Small intestine (tissue), 7 donors: Measurements from ENCODE around the gene LRMDA. TPM values are rescaled to one million over a fixed set of nuclear protein-coding genes. Genes with fewer than 3 reads are reported as not detected.

Experiments used
- DNase-seq, 2 donors: peaks; one replicate each; pipeline versions ENCODE4 v3.0.0 to v3.0.0-alpha.2; 2013
- FAIRE-seq: peaks from 2 replicates; lab custom pipeline; 2012; peaks lifted over from hg19 to GRCh38; lab: Jason Lieb, UNC
- H3K27ac ChIP-seq, 3 donors: one replicate each; pipeline ENCODE4 v1.5.1; 2013; ENCODE audit warnings: low read length in 2 of 3, mild to moderate bottlenecking in 2 of 3, control low read depth in 1 of 3, inconsistent platforms in 1 of 3, low read depth in 1 of 3, moderate library complexity in 1 of 3
- H3K27me3 ChIP-seq, 3 donors: one replicate each; pipeline ENCODE4 v1.6.1; 2013; ENCODE audit warnings: low read length in 3 of 3, inconsistent platforms in 1 of 3; ENCODE audit not compliant: control insufficient read depth in 3 of 3, insufficient read depth in 3 of 3
- H3K36me3 ChIP-seq, 3 donors: one replicate each; pipeline ENCODE4 v1.6.1; 2013; ENCODE audit warnings: low read length in 3 of 3, inconsistent platforms in 1 of 3, low read depth in 1 of 3, mild to moderate bottlenecking in 1 of 3, moderate library complexity in 1 of 3; ENCODE audit not compliant: control insufficient read depth in 3 of 3, insufficient read depth in 2 of 3
- H3K4me1 ChIP-seq, 3 donors: one replicate each; pipeline ENCODE4 v1.6.1; 2013; ENCODE audit warnings: low read length in 2 of 3, inconsistent platforms in 1 of 3, low read depth in 1 of 3, mild to moderate bottlenecking in 1 of 3, moderate library complexity in 1 of 3; ENCODE audit not compliant: control insufficient read depth in 3 of 3, insufficient read depth in 2 of 3
- H3K4me3 ChIP-seq, 3 donors: one replicate each; pipeline ENCODE4 v1.5.1; 2013; ENCODE audit warnings: low read length in 3 of 3, control low read depth in 1 of 3, inconsistent platforms in 1 of 3, low read depth in 1 of 3, mild to moderate bottlenecking in 1 of 3, moderate library complexity in 1 of 3
- H3K9me3 ChIP-seq, 2 donors: one replicate each; pipeline ENCODE4 v1.6.1; 2013; ENCODE audit warnings: low read depth in 1 of 2, low read length in 1 of 2; ENCODE audit not compliant: control insufficient read depth in 2 of 2, insufficient read depth in 1 of 2
- WGBS, 3 donors: extraction: QIAGEN DNeasy Blood & Tissue Kit; methylation state at CpG; one replicate each; pipeline ENCODE4 v1.1.7; 2013; 5-methylcytosine and 5-hydroxymethylcytosine counted together
- polyA plus RNA-seq, 4 donors: library from polyadenylated mRNA; stranded (reverse) in 3 of 4; unstranded in 1 of 4; fragments of 200-250 nt in 3 of 4; fragments of 120-200 nt in 1 of 4; gene quantifications; one replicate each; pipeline versions ENCODE4 v1.2.1 to v1.2.3, GENCODE V29; 2013
- donor health status: healthy with polysubstance abuse.
- donor health status: control.
- donor health status: control.
- donor health status: Bipolar disorder and iron deficiency.
- donor health status: healthy.

LRMDA gene
- polyA plus RNA-seq, 4 donors, result 5.6 to 16.2 (median 6.0) TPM; not detected in 1

- Histone ChIP-seq H3K27me3 (no peaks in the 10 kb centered on the region), H3K36me3 (no peaks in the 10 kb centered on the region), H3K4me1 (no peaks in the 10 kb centered on the region), H3K9me3 (no peaks in the 10 kb centered on the region), H3K27ac (no peak overlapping the region), H3K4me3 (no peak overlapping the region)
- FAIRE-seq, result no peak
- DNase-seq, result no peak
- 83 to 94% (median 85%) methylated on average over 4 of the region's 4 CpGs for WGBS, 3 donors
These were observed 569.6 kb downstream of the LRMDA start for GRCh38 chr10:76001019-76001418.

DNA sequence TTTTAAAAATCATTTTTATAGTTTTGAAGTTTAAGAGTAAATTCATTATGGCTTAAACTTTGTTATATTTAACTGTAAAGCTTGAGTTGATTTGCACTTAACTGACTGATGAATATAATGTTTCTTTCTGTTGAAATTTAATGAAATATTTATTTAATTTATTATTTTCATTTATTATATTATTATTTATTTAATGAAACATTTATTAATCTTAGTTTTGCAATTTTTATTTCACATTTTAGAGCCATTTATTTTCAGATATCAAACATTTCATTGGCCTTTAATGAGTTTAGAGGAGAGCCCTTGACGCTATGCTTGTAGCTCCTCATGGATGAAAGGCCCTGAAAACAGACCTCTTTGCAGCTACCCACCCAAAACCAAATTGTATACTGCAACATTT is 570.0 kb downstream of the LRMDA start:
- no peaks in the 10 kb centered on the region for H3K4me1 ChIP-seq
- WGBS, 3 donors, result 86 to 97% (median 96%) methylated on average over 1 of the region's 1 CpG
- no peak for DNase-seq
- H3K36me3 ChIP-seq, result no peaks in the 10 kb centered on the region
- no peaks in the 10 kb centered on the region for H3K27me3 ChIP-seq
- H3K4me3 ChIP-seq, result no peak overlapping the region
- no peak for FAIRE-seq
- no peak overlapping the region for H3K27ac ChIP-seq
- no peaks in the 10 kb centered on the region for H3K9me3 ChIP-seq

DNA sequence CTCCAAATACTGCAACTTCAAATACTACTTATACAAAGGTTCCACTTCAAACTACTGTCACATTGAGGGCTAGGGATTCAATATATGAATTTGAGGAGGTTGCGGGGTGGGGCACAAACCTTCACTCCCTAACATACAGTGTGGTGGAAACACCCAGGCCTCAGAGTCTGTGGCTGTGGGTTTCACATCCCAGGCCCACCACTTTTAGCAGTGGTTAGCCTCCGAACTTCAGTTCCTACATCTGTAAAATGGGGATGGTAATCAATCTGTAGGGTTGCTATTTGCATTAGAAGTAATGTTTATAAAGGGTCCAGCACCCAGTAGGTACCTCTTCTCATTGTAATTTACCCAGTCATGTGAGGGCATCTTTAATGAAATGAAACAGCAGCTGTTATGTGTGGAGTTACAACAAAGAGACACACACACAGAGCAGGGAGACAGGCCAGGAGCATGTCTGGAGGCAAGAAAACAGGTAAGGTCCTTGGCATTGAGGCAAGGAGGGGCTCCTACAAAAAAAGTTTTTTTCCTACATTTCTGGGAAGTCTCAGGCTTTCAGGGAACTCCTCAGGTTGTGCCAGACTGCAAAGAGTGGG is 570.9 kb downstream of the LRMDA start:
- no peak for FAIRE-seq
- 52 to 85% (median 72%) methylated on average over 2 of the region's 2 CpGs for WGBS, 3 donors

DNA sequence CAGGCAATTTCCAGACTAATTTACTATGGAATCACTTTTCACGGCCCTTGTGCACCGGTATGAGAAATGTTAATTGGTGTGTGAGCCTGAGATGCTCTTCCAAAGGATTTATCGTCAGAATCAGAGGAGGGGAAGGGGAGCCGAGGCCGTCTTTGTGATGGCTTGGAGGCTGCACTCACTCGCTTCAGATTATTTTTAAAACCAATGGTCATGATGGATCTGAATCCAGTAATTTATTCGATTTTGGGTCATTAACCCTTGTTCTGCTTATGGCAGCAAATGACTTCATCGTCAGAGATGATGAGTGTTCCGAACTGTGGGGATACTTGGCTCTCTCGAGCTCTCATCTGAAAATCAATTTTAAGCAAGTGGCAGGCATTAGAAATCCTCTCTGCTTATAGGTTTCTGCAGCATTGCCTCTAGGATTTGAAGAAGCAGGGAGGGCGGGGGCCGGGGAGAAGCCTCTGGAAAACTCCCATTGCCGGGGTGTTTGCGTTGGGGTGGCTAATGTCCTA is 576.3 kb downstream of the LRMDA start:
- DNase-seq (no peak), FAIRE-seq (no peak)
- H3K27me3 ChIP-seq, result peaks cover 0 to 3% (median 0%) of the 10 kb centered on the region in 3 donors
- H3K4me3 ChIP-seq, result no peak overlapping the region
- no peaks in the 10 kb centered on the region for H3K9me3 ChIP-seq
- 90 to 92% (median 91%) methylated on average over 14 of the region's 14 CpGs for WGBS, 3 donors
- H3K27ac ChIP-seq, result no peak overlapping the region
- no peaks in the 10 kb centered on the region for H3K4me1 ChIP-seq
- no peaks in the 10 kb centered on the region for H3K36me3 ChIP-seq

More for the DNA sequence above, 570.9 kb downstream of the LRMDA start:
- Histone ChIP-seq H3K4me1 (no peaks in the 10 kb centered on the region), H3K27ac (no peak overlapping the region), H3K9me3 (no peaks in the 10 kb centered on the region), H3K36me3 (no peaks in the 10 kb centered on the region), H3K27me3 (peaks cover 0 to 3% (median 0%) of the 10 kb centered on the region in 3 donors), H3K4me3 (no peak overlapping the region)
- no peak for DNase-seq

DNA sequence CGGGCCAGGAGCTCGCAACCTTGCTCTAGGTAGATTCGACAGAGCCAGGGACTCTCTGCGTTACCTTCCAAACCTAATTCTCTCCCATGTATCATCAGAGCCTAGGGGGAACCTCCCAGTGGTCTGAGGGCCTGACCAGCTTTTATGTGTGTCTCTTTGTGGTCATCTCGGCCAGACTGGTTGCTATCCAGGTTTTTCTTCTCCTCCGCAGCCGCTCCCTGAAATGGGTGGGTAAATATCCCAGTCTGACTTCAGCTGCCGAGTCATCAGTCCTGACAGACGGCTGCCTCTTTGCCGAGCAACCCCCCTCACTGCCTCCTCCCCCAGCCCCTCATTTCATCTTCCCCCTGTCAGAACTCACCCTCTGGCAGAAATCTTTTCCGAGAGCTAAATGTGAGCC is 578.1 kb downstream of the LRMDA start:
- WGBS, 3 donors, result 88 to 90% (median 90%) methylated on average over 11 of the region's 11 CpGs
- Histone ChIP-seq H3K4me1 (no peaks in the 10 kb centered on the region), H3K27me3 (peaks cover 0 to 3% (median 0%) of the 10 kb centered on the region in 3 donors), H3K27ac (no peak overlapping the region), H3K36me3 (no peaks in the 10 kb centered on the region), H3K9me3 (no peaks in the 10 kb centered on the region), H3K4me3 (no peak overlapping the region)
- DNase-seq (no peak), FAIRE-seq (no peak)

- WGBS, 3 donors, result 80 to 90% (median 84%) methylated on average over 3 of the region's 3 CpGs
- no peak for FAIRE-seq
These were observed 579.3 kb downstream of the LRMDA start for GRCh38 chr10:76010703-76011102.

GRCh38 chr10:76012716-76013327 is 581.4 kb downstream of the LRMDA start:
- FAIRE-seq (no peak), DNase-seq (no peak)
- Histone ChIP-seq H3K27me3 (no peaks in the 10 kb centered on the region), H3K9me3 (no peaks in the 10 kb centered on the region), H3K36me3 (no peaks in the 10 kb centered on the region), H3K27ac (no peak overlapping the region), H3K4me1 (no peaks in the 10 kb centered on the region), H3K4me3 (no peak overlapping the region)
- 89 to 91% (median 91%) methylated on average over 7 of the region's 7 CpGs for WGBS, 3 donors

More at GRCh38 chr10:76010703-76011102, 579.3 kb downstream of the LRMDA start:
- Histone ChIP-seq H3K27me3 (peaks cover 0 to 3% (median 0%) of the 10 kb centered on the region in 3 donors), H3K36me3 (no peaks in the 10 kb centered on the region), H3K27ac (no peak overlapping the region), H3K4me3 (no peak overlapping the region), H3K9me3 (no peaks in the 10 kb centered on the region), H3K4me1 (no peaks in the 10 kb centered on the region)
- DNase-seq, result no peak

- no peaks in the 10 kb centered on the region for H3K27me3 ChIP-seq
- H3K9me3 ChIP-seq, result no peaks in the 10 kb centered on the region
- H3K4me1 ChIP-seq, result no peaks in the 10 kb centered on the region
- DNase-seq (no peak), FAIRE-seq (no peak)
- no peak overlapping the region for H3K4me3 ChIP-seq
- H3K27ac ChIP-seq, result no peak overlapping the region
- whole genome bisulfite sequencing, 3 donors, result 61 to 68% (median 63%) methylated on average over 5 of the region's 5 CpGs
- no peaks in the 10 kb centered on the region for H3K36me3 ChIP-seq
These were observed 583.8 kb downstream of the LRMDA start for GRCh38 chr10:76015245-76015644.
